HepG2 (cell line): Measurements from ENCODE around the gene TXNIP. TPM values are rescaled to one million over a fixed set of nuclear protein-coding genes. Genes with fewer than 3 reads are reported as not detected.

ENCODE experiments used
- ATAC-seq: fragments of 200-7000 bp; cut with Tn5 transposase; 3 replicates; pipeline ENCODE4 v1.9.1; 2020; ENCODE audit warnings: mild to moderate bottlenecking, moderate library complexity
- BruUV-seq: library from RNA; stranded (reverse); fragments of 400-500 nt; replicated peaks from 2 replicates; lab custom pipeline; 2021; lab: Mats Ljungman, UMichigan
- CTCF ChIA-PET: fragments of 300-600 bp; formaldehyde crosslinking; extraction: SDS; loops from one replicate; lab custom pipeline; 2021; ENCODE audit warnings: low total read pairs, inconsistent platforms, low intra/inter-chr PET ratio; lab: Yijun Ruan, JAX
- POLR2A ChIA-PET: fragments of 350-600 bp; sonication (Branson Sonifier 250); formaldehyde crosslinking; loops from one replicate; lab custom pipeline; 2020; ENCODE audit warnings: antibody characterized with exemption, inconsistent platforms; lab: Yijun Ruan, JAX
- DNase-seq: peaks from one replicate; pipeline ENCODE4 v3.0.0-alpha.2; 2015; ENCODE audit warnings: low spot score
- FAIRE-seq: peaks from 3 replicates; lab custom pipeline; 2011; peaks lifted over from hg19 to GRCh38; lab: Jason Lieb, UNC
- H2AFZ ChIP-seq: one replicate; pipeline ENCODE4 v1.6.1; 2011; ENCODE audit warnings: low read length, inconsistent platforms
- H3K27ac ChIP-seq: fragments of 300-600 bp; 3 replicates; pipeline ENCODE4 v1.8.0; 2011; ENCODE audit warnings: mixed run types, mild to moderate bottlenecking, mixed read lengths, low read length, inconsistent platforms; ENCODE audit not compliant: insufficient read depth; ENCODE audit errors: extremely low read length
- H3K27me3 ChIP-seq, 2 experiments: fragments of 200-600 bp in 1 of 2; 2 replicates in 1 of 2; 3 replicates in 1 of 2; pipeline versions ENCODE4 v1.6.0 to v1.8.0; 2011; ENCODE audit warnings: low read length in 2 of 2, mild to moderate bottlenecking in 2 of 2, moderate library complexity in 2 of 2, inconsistent platforms in 1 of 2; ENCODE audit not compliant: insufficient read depth in 2 of 2, control insufficient read depth in 1 of 2
- H3K36me3 ChIP-seq, 2 experiments: fragments of 200-600 bp in 1 of 2; replicated peaks in 1 of 2; 2 replicates in 1 of 2; 3 replicates in 1 of 2; pipeline versions ENCODE4 v1.5.1 to v1.8.0; 2011; ENCODE audit warnings: low read length in 2 of 2, inconsistent platforms in 1 of 2; ENCODE audit not compliant: insufficient read depth in 2 of 2, control insufficient read depth in 1 of 2
- H3K4me1 ChIP-seq: 2 replicates; pipeline ENCODE4 v1.5.1; 2012; ENCODE audit warnings: low read length, inconsistent platforms; ENCODE audit not compliant: insufficient read depth
- H3K4me2 ChIP-seq: 2 replicates; pipeline ENCODE4 v1.6.0; 2011; ENCODE audit warnings: low read depth, low read length, inconsistent platforms
- H3K4me3 ChIP-seq, 3 experiments: fragments of 200-600 bp in 1 of 3; sonication (generic), shearing (Covaris generic) in 1 of 3; replicated peaks in 1 of 3; 2 replicates each; pipeline ENCODE4 v1.5.1; 2011 to 2016; ENCODE audit warnings: low read length in 3 of 3, inconsistent platforms in 2 of 3, low read depth in 2 of 3, mild to moderate bottlenecking in 2 of 3, control low read depth in 1 of 3, mixed read lengths in 1 of 3; ENCODE audit not compliant: insufficient read depth in 1 of 3
- H3K79me2 ChIP-seq: one replicate; pipeline ENCODE4 v1.6.1; 2011; ENCODE audit warnings: low read length, inconsistent platforms; ENCODE audit not compliant: insufficient read depth
- H3K9ac ChIP-seq: 2 replicates; pipeline ENCODE4 v1.6.0; 2011; ENCODE audit warnings: mild to moderate bottlenecking, low read depth, low read length, inconsistent platforms; ENCODE audit not compliant: insufficient read depth
- H3K9me3 ChIP-seq: 2 replicates; pipeline ENCODE4 v1.5.1; 2012; ENCODE audit warnings: mild to moderate bottlenecking, low read length
- H4K20me1 ChIP-seq: 2 replicates; pipeline ENCODE4 v1.6.0; 2011; ENCODE audit warnings: inconsistent platforms, mild to moderate bottlenecking, low read length, moderate library complexity; ENCODE audit not compliant: insufficient read depth
- ATF7 ChIP-seq, 2 experiments: fragments of 450-650 bp in 1 of 2; sonication (generic) in 1 of 2; formaldehyde crosslinking in 1 of 2; IDR thresholded peaks; 2 replicates each; pipeline versions ENCODE4 v1.4.0 to v1.6.1; 2016 to 2020; ENCODE audit warnings: antibody characterized with exemption in 1 of 2, mild to moderate bottlenecking in 1 of 2, missing genetic modification reagents in 1 of 2
- FIP1L1 ChIP-seq: fragments of 200-400 bp; formaldehyde crosslinking; IDR thresholded peaks from 2 replicates; pipeline ENCODE4 v1.6.1; 2018; ENCODE audit warnings: low read depth, mild to moderate bottlenecking, low read length, moderate library complexity, borderline replicate concordance; ENCODE audit not compliant: insufficient read depth
- LRRFIP1 ChIP-seq: sonication (generic); formaldehyde crosslinking; conservative IDR thresholded peaks from 2 replicates; pipeline ENCODE4 v1.4.0; 2020; ENCODE audit warnings: missing genetic modification reagents
- RFX1 ChIP-seq: fragments of 450-650 bp; IDR thresholded peaks from 2 replicates; pipeline ENCODE4 v1.6.1; 2017
- SNRNP70 ChIP-seq: fragments of 200-400 bp; formaldehyde crosslinking; IDR thresholded peaks from 2 replicates; pipeline ENCODE4 v1.6.1; 2017; ENCODE audit warnings: mild to moderate bottlenecking, low read depth, low read length, moderate library complexity
- YEATS2 ChIP-seq: sonication (generic); formaldehyde crosslinking; IDR thresholded peaks from 2 replicates; pipeline ENCODE4 v1.4.0; 2020; ENCODE audit warnings: missing genetic modification reagents, borderline replicate concordance
- ZNF556 ChIP-seq: sonication (generic); formaldehyde crosslinking; IDR thresholded peaks from 2 replicates; pipeline ENCODE4 v1.4.0; 2020; ENCODE audit warnings: mild to moderate bottlenecking, missing genetic modification reagents, borderline replicate concordance
- in situ Hi-C: cut with HindIII; loops from 2 replicates; pipeline ENCODE4 v1.10.0; 2017; ENCODE audit warnings: low pct_unique_long_range_greater_than_20kb; ENCODE audit not compliant: extremely low pct_ligation_motif_present
- intact Hi-C: fragments of 100-400 bp; cut with micrococcal nuclease; formaldehyde crosslinking; loops from one replicate; pipeline ENCODE4 v1.10.0; 2022; ENCODE audit not compliant: unreplicated experiment
- polyA plus RNA-seq, 8 experiments: library from polyadenylated mRNA; depleted of rRNA in 3 of 8; stranded (reverse) in 7 of 8; unstranded in 1 of 8; fragments of >200 nt; fragmentation: Illumina TruSeq in 4 of 8; extraction: Trizol in 4 of 8; gene quantifications; 2 replicates each; pipeline versions ENCODE4 v1.2.1 to v1.2.3, GENCODE V29; 2011 to 2016; ENCODE audit warnings: low read depth in 4 of 8, missing spikeins in 1 of 8, mixed read lengths in 1 of 8; ENCODE audit not compliant: insufficient read depth in 1 of 8
- total RNA-seq, 5 experiments: library from RNA; depleted of rRNA; stranded (reverse); fragments of >200 nt; fragmentation: Illumina TruSeq; extraction: Trizol; gene quantifications; 2 replicates each; pipeline ENCODE4 v1.2.3, GENCODE V29; 2016; ENCODE audit warnings: low read depth in 1 of 5
- TF ChIP-seq, protein P1 (sequence below): sonication (generic); formaldehyde crosslinking; IDR thresholded peaks from 2 replicates; pipeline ENCODE4 v1.4.0; 2020; ENCODE audit warnings: mild to moderate bottlenecking, low read depth, missing genetic modification reagents
- TF ChIP-seq, protein P2 (sequence below): sonication (generic); formaldehyde crosslinking; IDR thresholded peaks from 2 replicates; pipeline ENCODE4 v1.4.0; 2020; ENCODE audit warnings: mild to moderate bottlenecking, missing genetic modification reagents
- TF ChIP-seq, protein P3 (sequence below): sonication (generic); formaldehyde crosslinking; IDR thresholded peaks from 2 replicates; pipeline ENCODE4 v1.4.0; 2020; ENCODE audit warnings: mild to moderate bottlenecking, missing genetic modification reagents

TXNIP gene
- total and polyA plus RNA-seq, 2 of the 13 experiments (the other 11 are each of a cell fraction or from before 2014, with no cell fraction given) = 24.4 to 237 TPM

DNA sequence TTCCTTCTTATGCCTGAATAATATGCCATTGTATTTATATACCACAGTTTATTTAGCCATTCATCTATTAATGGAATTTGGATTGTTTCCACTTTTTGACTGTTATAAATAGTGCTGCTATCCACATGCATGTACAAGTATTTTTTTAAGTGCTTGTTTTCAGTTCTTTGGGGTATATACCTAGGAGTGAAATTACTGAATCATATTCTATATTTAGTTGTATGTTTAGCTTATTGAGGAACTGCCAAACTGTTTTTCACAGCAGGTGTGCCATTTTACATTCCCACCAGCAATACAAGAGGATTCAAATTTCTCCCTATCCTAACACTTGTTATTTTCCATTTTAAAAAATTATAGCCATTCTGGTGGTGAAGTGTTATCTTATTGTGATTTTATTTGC lies 32.7 kb upstream of the TXNIP start:
- ATAC-seq (no peak), DNase-seq (no peak), FAIRE-seq (no peak)
- Histone ChIP-seq H3K79me2 (no peaks in the 10 kb centered on the region), H3K27ac (no peak overlapping the region), H2AFZ (no peak overlapping the region), H3K4me1 (peaks cover 26% of the 10 kb centered on the region), H3K4me2 (no peak overlapping the region), H3K9me3 (no peaks in the 10 kb centered on the region), H3K4me3 (no peak overlapping the region), H3K27me3 (no peaks in the 10 kb centered on the region), H3K36me3 (no peaks in the 10 kb centered on the region), H4K20me1 (no peaks in the 10 kb centered on the region), H3K9ac (no peak overlapping the region)
- ChIA-PET POLR2A (no interaction called here), CTCF (no interaction called here)
- intact Hi-C loops = no loop called here
- BruUV-seq = no TSS peak
- in situ Hi-C loops = no loop called here
- no peak for TF ChIP-seq YEATS2 (CRISPR knock-in tag)
- no peak for TF ChIP-seq ATF7 (IDR thresholded peaks at IDR 0.05)
- no peak for TF ChIP-seq ATF7 (CRISPR knock-in tag; IDR thresholded peaks at IDR 0.05)
- TF ChIP-seq FIP1L1 = no peak
- TF ChIP-seq, protein P1, sequence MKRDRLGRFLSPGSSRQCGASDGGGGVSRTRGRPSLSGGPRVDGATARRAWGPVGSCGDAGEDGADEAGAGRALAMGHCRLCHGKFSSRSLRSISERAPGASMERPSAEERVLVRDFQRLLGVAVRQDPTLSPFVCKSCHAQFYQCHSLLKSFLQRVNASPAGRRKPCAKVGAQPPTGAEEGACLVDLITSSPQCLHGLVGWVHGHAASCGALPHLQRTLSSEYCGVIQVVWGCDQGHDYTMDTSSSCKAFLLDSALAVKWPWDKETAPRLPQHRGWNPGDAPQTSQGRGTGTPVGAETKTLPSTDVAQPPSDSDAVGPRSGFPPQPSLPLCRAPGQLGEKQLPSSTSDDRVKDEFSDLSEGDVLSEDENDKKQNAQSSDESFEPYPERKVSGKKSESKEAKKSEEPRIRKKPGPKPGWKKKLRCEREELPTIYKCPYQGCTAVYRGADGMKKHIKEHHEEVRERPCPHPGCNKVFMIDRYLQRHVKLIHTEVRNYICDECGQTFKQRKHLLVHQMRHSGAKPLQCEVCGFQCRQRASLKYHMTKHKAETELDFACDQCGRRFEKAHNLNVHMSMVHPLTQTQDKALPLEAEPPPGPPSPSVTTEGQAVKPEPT (CRISPR knock-in tag) = no peak
- TF ChIP-seq SNRNP70 = no peak
- no peak for TF ChIP-seq RFX1
- TF ChIP-seq, protein P2, sequence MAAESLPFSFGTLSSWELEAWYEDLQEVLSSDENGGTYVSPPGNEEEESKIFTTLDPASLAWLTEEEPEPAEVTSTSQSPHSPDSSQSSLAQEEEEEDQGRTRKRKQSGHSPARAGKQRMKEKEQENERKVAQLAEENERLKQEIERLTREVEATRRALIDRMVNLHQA (CRISPR knock-in tag) = no peak
- no peak for TF ChIP-seq LRRFIP1 (CRISPR knock-in tag)
- TF ChIP-seq ZNF556 (CRISPR knock-in tag) = no peak
- TF ChIP-seq, protein P3, sequence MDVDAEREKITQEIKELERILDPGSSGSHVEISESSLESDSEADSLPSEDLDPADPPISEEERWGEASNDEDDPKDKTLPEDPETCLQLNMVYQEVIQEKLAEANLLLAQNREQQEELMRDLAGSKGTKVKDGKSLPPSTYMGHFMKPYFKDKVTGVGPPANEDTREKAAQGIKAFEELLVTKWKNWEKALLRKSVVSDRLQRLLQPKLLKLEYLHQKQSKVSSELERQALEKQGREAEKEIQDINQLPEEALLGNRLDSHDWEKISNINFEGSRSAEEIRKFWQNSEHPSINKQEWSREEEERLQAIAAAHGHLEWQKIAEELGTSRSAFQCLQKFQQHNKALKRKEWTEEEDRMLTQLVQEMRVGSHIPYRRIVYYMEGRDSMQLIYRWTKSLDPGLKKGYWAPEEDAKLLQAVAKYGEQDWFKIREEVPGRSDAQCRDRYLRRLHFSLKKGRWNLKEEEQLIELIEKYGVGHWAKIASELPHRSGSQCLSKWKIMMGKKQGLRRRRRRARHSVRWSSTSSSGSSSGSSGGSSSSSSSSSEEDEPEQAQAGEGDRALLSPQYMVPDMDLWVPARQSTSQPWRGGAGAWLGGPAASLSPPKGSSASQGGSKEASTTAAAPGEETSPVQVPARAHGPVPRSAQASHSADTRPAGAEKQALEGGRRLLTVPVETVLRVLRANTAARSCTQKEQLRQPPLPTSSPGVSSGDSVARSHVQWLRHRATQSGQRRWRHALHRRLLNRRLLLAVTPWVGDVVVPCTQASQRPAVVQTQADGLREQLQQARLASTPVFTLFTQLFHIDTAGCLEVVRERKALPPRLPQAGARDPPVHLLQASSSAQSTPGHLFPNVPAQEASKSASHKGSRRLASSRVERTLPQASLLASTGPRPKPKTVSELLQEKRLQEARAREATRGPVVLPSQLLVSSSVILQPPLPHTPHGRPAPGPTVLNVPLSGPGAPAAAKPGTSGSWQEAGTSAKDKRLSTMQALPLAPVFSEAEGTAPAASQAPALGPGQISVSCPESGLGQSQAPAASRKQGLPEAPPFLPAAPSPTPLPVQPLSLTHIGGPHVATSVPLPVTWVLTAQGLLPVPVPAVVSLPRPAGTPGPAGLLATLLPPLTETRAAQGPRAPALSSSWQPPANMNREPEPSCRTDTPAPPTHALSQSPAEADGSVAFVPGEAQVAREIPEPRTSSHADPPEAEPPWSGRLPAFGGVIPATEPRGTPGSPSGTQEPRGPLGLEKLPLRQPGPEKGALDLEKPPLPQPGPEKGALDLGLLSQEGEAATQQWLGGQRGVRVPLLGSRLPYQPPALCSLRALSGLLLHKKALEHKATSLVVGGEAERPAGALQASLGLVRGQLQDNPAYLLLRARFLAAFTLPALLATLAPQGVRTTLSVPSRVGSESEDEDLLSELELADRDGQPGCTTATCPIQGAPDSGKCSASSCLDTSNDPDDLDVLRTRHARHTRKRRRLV (CRISPR knock-in tag) = no peak
